Occipital lobe (tissue), 2 donors: ENCODE measurements around the gene SLC7A8. TPM values are rescaled to one million over a fixed set of nuclear protein-coding genes. Genes with fewer than 3 reads are reported as not detected.
"Not testable (repeated sequence)": the region's sequence is repeated elsewhere in the genome, so short reads cannot be mapped to it uniquely, and the experiment has no call there.

Source experiments
- DNase-seq: peaks from one replicate; lab custom pipeline; 2025; lab: John Stamatoyannopoulos, UW
- total RNA-seq: library from RNA; depleted of rRNA; stranded (reverse); fragments of >200 nt; gene quantifications from one replicate; pipeline ENCODE4 v1.2.3, GENCODE V29; 2014

The SLC7A8 gene
- total RNA-seq, 1 donor from 2014 or later: 3.4 TPM

DNA sequence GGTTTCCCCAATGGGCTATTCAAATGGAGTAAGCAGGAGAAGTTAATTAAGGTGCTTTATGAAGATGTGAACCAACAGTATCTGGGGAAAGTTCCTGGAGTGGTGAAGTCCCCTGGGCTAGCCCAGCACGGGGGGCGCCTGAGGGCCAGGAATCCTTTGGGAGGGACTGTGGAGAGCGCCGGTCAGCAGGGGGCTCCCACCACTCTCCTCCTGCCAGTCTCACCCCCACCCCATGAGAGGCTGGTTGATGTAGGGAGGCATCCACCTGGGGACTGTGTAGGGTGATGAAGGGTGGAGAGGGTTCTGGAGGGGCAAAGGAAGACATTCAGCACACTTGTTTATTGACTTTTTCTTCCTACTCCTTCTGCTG lies 68.8 kb downstream of the SLC7A8 start:
- no peak for DNase-seq

GRCh38 chr14:23114120-23114458 lies 69.4 kb downstream of the SLC7A8 start:
- DNase-seq: no peak

- no peak for DNase-seq
Measured at GRCh38 chr14:23113431-23114119, 69.9 kb downstream of the SLC7A8 start.

DNA sequence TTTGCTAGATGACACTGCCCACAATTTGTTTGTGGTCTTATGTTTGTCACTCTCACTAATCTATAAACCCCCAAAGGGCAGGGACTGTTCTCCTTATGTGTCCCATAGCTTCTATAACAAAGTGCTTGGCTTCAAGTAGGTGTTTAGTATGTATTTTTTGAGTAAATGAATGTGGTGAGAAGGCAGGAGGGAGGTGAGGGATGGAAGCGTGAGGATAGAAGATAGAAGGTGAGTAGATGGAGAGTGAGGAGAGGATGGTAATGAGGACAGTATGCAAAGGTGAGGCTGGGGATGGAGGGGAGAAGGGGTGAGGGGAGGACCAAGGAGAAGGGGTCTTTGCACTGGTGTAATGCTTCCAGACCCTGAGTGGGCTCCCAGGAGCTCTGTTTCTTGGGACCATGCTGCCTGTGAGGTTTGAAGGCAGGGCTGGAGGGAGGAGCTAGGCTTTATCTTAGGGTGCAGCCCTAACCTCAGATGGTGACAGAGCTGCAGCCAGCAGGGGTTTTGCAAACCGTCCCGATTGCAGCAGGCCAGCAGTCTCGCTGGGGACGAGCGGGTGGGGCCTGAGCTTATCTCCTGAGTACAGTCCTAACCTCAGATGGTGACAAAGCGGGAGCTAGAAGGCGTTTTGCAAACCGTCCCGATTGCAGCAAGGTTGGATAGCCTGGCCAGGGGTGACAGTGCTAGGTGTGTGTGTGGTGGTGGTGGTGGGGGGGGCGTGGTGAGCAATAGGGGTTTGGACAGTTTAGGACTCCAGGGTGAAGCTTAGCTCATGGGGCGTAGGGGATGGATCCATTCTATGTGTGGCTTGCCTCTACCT lies 70.9 kb downstream of the SLC7A8 start:
- no peak for DNase-seq

GRCh38 chr14:23110579-23111365 lies 72.7 kb downstream of the SLC7A8 start:
- DNase-seq: no peak

DNA sequence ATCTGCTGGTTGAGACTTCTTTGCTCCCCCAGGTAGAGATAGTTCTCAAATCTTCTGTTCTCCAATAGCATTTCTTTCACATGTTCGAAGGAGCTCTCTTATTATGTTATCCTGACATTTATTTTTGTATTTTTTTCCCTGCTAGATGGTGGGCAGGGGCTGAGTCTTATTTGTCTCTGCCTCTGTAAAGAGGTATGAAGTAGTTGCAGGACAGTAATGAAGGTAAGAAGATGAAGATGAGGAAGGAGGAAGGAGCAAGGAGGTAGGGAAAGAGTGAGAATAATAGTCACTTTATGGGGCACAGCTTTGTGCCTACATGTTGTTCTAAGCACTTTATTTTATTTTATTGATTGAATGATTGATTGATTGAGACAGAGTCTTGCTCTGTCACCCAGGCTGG lies 73.7 kb downstream of the SLC7A8 start:
- no peak for DNase-seq

DNA sequence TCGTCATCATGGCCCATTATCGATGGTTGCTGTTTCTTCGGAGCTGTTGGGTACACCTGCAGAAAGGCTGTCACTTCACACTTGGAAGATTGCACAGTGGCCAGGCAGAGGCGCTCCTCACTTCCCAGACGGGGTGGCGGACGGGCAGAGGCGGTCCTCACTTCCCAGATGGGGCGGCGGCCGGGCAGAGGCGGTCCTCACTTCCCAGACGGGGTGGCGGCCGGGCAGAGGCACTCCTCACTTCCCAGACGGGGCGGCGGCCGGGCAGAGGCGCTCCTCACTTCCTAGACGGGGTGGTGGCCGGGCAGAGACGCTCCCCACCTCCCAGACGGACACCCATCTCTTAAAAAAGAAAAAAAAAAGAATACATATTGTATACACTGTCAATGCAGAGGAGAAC lies 75.3 kb downstream of the SLC7A8 start:
- DNase-seq: not testable (repeated sequence)

GRCh38 chr14:23107620-23108019 lies 75.8 kb downstream of the SLC7A8 start:
- DNase-seq: not testable (repeated sequence)

- no peak for DNase-seq
Measured at GRCh38 chr14:23106747-23107045, 76.8 kb downstream of the SLC7A8 start.

DNA sequence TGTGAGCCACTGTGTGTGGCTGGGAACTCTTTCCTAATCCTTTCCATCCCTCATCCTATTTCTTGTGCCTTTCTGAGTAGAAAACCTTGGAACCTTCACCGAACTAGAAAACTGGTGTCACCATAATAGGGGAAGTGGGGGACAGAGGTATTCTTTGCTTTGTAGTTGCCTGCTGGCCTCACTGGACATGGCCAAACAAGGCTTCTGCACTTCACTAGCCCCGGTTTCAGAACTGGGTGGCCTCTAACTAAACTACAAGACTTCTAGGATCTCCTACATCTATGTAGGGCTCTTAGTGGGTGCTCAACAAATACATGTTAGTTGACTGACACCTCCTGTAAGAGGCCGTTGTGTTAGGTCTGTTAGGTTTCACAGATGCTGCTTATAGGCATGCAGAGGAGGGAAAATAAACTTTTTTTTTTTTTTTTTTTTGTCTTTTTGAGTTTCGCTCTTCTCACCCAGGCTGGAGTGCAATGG lies 78.1 kb downstream of the SLC7A8 start:
- DNase-seq: no peak

DNA sequence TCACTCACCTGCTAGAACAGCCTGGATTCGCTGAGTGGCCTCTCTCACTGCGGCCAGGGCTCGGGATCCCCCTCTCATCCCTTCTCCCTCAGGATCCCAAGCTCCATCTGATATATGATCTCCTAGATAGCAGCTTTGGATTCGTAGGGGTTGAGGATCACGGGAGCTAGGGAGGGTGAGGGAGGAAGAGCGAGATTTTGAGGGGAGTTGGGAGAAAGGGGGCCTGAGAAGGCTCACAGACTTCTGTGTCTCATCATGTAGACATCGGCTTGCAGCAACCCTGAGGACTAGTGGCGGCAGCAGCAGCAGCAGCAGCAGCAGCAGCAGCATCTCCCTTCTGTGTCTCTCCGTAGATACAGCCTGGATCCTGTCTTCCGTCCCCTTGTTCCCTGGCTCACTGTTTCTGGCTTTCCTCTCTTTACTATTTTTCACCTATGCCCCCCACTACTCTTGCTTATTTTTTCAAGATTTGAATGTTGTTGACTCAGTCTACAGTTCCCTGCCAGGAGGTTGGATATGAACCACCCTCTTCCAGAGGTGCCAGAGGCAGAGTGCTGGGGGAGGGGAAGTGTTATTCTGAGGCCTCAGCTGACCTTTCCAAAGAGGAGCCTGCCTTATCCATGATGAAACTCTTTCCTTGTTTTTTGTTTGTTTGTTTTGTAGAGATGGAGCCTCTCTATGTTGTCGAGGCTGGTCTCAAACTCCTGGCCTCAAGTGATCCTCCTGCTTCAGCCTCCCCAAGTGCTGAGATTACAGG lies 78.7 kb downstream of the SLC7A8 start, which contains the start of gene CIROP:
TSS of gene CIROP (minus strand) at position 399 of the 757 bp plus-strand sequence. CDS start at position 330, 69 bp downstream.
- no peak for DNase-seq

DNA sequence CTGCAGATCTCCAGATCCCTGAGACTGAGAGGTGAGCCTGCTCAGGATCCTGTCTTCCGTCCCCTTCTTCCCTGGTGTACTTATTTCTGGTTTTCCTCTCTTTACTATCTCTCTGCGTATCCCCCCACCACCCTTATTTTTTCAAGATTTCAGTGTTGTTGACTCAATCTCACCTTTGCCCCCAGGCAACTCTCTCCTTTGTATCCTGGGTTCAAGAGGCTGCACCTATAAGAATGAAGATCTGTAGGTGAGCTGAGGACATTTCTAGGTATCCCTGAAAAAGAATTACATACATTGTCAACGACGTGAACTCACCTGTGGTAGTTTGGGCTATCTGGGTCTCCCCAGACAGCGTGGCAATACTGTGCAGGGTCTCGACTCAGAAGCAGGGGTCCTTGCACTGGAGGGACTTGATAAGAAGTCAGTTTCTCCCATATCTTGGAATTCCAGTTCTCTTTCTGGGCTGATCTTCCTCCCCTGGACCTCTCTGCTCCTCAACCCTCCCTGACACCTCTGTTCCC lies 79.3 kb downstream of the SLC7A8 start:
- DNase-seq: no peak

- no peak for DNase-seq
Measured at GRCh38 chr14:23103581-23103980, 79.9 kb downstream of the SLC7A8 start.

DNA sequence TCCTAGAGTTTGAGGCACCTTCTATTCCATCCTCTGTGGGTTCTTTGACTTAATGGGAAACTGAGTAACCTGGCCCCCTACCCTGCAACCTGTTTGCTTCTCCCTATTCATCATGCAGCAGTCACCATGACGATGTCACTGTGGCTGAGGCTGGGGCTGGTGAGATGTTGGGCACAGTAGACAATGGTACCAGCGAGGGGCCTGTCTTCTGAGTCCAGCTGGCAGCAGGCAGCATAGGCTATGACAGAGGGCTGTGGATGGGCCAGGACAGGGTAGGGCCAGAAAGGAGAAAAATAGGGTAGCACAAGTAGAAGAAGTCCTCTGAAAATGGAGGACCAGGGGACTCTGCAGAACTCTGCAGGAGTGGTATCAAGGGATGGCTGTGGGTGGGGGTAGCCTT lies 80.7 kb downstream of the SLC7A8 start:
- no peak for DNase-seq

GRCh38 chr14:23101986-23102625 lies 81.4 kb downstream of the SLC7A8 start:
- no peak for DNase-seq

DNA sequence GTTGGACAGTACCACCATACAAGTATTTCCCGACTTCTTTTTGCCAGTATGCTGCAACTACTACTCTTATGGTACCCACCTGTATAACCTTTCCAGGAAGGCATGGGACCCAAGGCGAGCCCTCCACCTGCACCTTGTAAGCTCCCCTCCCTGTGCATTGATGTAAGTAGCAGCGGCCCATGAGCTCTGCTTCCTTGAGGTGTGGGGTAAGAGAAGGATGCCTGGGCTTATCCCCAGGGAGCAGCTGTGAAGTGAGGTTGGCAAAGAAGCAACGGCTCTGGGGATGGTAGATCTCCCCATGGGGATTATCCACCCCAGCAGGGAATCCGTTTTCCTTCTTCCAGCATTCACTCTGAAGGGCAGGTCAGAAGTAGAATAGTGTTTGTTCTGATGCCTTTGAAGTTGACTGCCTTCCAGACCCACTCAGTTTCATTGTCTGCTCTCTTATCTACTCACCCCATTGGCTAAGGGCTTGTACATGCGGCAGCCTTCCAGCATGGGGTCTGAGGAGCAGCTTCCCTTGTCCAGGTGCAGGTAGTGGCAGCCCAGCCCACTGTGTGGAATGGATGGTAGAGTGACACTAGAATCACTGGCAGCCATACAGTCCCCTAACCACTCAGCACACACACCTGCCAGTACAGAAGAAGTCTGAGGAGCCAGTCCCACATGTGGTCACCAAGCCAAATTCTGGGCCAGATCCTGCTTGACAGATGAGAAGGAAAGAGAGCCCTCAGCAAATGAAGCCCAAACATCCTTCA lies 82.1 kb downstream of the SLC7A8 start:
- no peak for DNase-seq

DNA sequence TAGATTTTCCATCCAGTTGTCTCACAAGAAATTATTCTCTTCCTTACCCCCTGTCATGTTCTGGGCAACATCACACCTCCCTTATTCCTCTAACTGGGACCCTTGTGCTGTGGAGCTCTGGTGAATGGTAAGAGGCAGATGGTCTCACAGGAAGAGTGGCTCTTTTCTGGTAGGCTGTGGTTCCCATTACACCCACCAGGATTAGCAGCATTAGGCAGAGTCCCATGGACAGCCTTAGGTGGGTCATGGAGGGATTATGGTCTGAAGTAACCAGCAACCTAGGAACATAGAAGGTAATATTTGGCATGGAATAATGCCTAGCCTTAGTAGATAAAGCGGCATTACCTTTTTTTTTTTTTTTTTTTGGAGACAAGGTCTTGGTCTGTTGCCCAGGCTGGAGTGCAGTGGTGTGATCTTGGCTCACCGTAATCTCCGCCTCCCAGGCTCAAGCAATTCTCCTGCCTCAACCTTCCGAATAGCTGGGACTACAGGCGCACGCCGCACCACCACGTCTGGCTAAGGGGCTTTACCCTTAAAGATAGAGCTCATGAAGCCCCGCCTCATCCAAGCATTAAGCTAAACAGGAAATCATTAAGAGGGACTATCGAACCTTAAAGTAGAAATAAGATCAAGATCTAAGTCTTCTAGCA lies 84.1 kb downstream of the SLC7A8 start:
- DNase-seq: no peak

- DNase-seq: no peak
Measured at GRCh38 chr14:23097786-23098185, 85.7 kb downstream of the SLC7A8 start.
